Prostate gland (tissue), 2 donors: Measurements from ENCODE around the gene RPA4. TPM values are rescaled to one million over a fixed set of nuclear protein-coding genes. Genes with fewer than 3 reads are reported as not detected.
"Not testable (repeated sequence)": the region's sequence is repeated elsewhere in the genome, so short reads cannot be mapped to it uniquely, and the experiment has no call there.

Experiments used
- DNase-seq: peaks from one replicate; pipeline ENCODE4 v3.0.0-alpha.2; 2019; ENCODE audit warnings: low spot score
- H3K27ac ChIP-seq, 2 donors: fragments of 200-600 bp; sonication (generic); 2 replicates each; pipeline ENCODE4 v1.5.1; 2017 to 2019
- H3K27me3 ChIP-seq: fragments of 200-600 bp; sonication (generic); replicated peaks from 2 replicates; pipeline ENCODE4 v1.5.1; 2019; ENCODE audit not compliant: insufficient read depth
- H3K36me3 ChIP-seq, 2 donors: fragments of 200-600 bp; sonication (generic); 1 replicate in 1 of 2; 2 replicates in 1 of 2; pipeline versions ENCODE4 v1.5.1 to v1.8.1; 2017 to 2019
- H3K4me1 ChIP-seq: fragments of 200-600 bp; sonication (generic); replicated peaks from 2 replicates; pipeline ENCODE4 v1.5.1; 2019
- H3K4me3 ChIP-seq, 2 donors: fragments of 200-600 bp; sonication (generic); 2 replicates each; pipeline ENCODE4 v1.5.1; 2017 to 2019
- H3K9me3 ChIP-seq: fragments of 200-600 bp; sonication (generic); 2 replicates; pipeline ENCODE4 v1.5.1; 2017
- CTCF ChIP-seq, 4 experiments: fragments of 200-600 bp in 2 of 4; fragments of 450-650 bp in 2 of 4; sonication (generic) in 2 of 4; IDR thresholded peaks; 1 replicate in 3 of 4; 2 replicates in 1 of 4; pipeline ENCODE4 v1.5.1; 2016 to 2019; ENCODE audit warnings: antibody characterized with exemption in 4 of 4, mild to moderate bottlenecking in 2 of 4, moderate library complexity in 2 of 4
- POLR2A ChIP-seq: fragments of 450-650 bp; IDR thresholded peaks from one replicate; pipeline ENCODE4 v1.6.1; 2016; ENCODE audit warnings: antibody characterized with exemption, mild to moderate bottlenecking
- POLR2AphosphoS5 ChIP-seq: sonication (generic); formaldehyde crosslinking; IDR thresholded peaks from one replicate; pipeline ENCODE4 v1.6.1; 2017; ENCODE audit warnings: antibody characterized with exemption
- WGBS: methylation state at CpG from one replicate; pipeline ENCODE4 v1.1.5; 2018; 5-methylcytosine and 5-hydroxymethylcytosine counted together
- intact Hi-C: fragments of 100-400 bp; cut with DNase I; formaldehyde crosslinking; loops from one replicate; pipeline ENCODE4 v1.14.2; 2022
- total RNA-seq, 2 donors: library from RNA; depleted of rRNA; stranded (reverse); fragments of >200 nt; gene quantifications; one replicate each; pipeline ENCODE4 v1.1.0, GENCODE V29; 2016

RPA4 gene
- total RNA-seq, 2 donors from 2014 or later, result 0.82 to 1.8 TPM

- no peaks in the 10 kb centered on the region for H3K36me3 ChIP-seq
- WGBS, result 69% methylated on average over 1 of the region's 1 CpG
- no peaks in the 10 kb centered on the region for H3K9me3 ChIP-seq
- TF ChIP-seq POLR2A (no peak), CTCF (IDR thresholded peaks at IDR 0.05) (no peak), POLR2AphosphoS5 (no peak)
- no peak overlapping the region for H3K4me3 ChIP-seq
- no peaks in the 10 kb centered on the region for H3K27me3 ChIP-seq
- intact Hi-C loops, result no loop called here
- H3K4me1 ChIP-seq, result no peaks in the 10 kb centered on the region
- no peak overlapping the region for H3K27ac ChIP-seq
- DNase-seq, result no peak
These were observed 42.4 kb upstream of the RPA4 start for GRCh38 chrX:96841325-96841724.

DNA sequence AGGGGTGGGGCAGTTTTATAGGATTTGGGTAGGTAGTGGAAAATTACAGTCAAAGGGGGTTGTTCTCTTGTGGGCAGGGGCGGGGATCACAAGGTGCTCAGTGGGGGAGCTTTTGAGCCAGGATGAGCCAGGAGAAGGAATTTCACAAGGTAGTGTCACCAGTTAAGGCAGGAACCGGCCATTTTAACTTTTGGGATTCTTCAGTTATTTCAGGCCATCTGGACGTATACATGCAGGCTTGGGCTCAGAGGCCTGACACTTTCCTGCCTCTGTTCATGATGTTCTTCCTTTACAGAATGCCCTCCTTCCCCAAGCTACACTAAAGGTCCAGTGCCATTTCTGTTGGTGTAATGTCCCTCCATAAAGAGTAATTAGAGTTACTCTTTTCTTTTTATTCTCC lies 41.8 kb upstream of the RPA4 start:
- H3K27me3 ChIP-seq, H3K9me3 ChIP-seq, H3K4me3 ChIP-seq, H3K27ac ChIP-seq, DNase-seq, H3K4me1 ChIP-seq, intact Hi-C loops, H3K36me3 ChIP-seq: not testable (repeated sequence)
- 90% methylated on average over 3 of the region's 3 CpGs for WGBS

DNA sequence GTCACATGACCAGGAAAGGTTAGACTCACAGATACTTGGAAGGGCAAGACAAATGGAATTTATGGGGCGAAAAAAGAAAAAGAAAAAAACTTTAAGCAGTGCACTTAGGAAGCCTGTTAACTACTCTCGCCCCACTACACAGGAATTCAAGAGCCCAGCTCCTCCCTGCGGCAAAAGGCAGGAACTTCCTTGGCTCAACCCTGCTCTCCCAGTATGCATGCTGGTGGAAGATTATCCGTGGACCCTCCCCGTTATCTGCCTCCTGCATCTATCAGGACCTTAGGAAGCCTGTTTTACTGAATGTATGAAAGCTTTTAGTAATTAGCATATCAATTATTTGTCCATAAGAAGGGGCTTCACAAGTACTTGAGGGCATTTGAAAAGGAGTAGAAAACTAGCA lies 40.1 kb upstream of the RPA4 start:
- H3K27ac ChIP-seq, result no peak overlapping the region
- H3K4me3 ChIP-seq, result no peak overlapping the region
- no peaks in the 10 kb centered on the region for H3K27me3 ChIP-seq
- H3K36me3 ChIP-seq, result no peaks in the 10 kb centered on the region
- TF ChIP-seq POLR2A, result no peak
- TF ChIP-seq POLR2AphosphoS5, result no peak
- TF ChIP-seq CTCF (IDR thresholded peaks at IDR 0.05), result no peak
- 79% methylated on average over 5 of the region's 5 CpGs for WGBS
- H3K4me1 ChIP-seq, result no peaks in the 10 kb centered on the region
- no peak for DNase-seq
- intact Hi-C loops, result no loop called here
- H3K9me3 ChIP-seq, result no peaks in the 10 kb centered on the region

- no peaks in the 10 kb centered on the region for H3K4me1 ChIP-seq
- intact Hi-C loops, result no loop called here
- no peaks in the 10 kb centered on the region for H3K36me3 ChIP-seq
- no peaks in the 10 kb centered on the region for H3K9me3 ChIP-seq
- TF ChIP-seq POLR2AphosphoS5, result no peak
- no peak for TF ChIP-seq CTCF (IDR thresholded peaks at IDR 0.05)
- TF ChIP-seq POLR2A, result no peak
- 96% methylated on average over 1 of the region's 1 CpG for WGBS
- no peak overlapping the region for H3K4me3 ChIP-seq
- no peaks in the 10 kb centered on the region for H3K27me3 ChIP-seq
- DNase-seq, result no peak
- H3K27ac ChIP-seq, result no peak overlapping the region
These were observed 36.9 kb upstream of the RPA4 start for GRCh38 chrX:96846841-96847240.

DNA sequence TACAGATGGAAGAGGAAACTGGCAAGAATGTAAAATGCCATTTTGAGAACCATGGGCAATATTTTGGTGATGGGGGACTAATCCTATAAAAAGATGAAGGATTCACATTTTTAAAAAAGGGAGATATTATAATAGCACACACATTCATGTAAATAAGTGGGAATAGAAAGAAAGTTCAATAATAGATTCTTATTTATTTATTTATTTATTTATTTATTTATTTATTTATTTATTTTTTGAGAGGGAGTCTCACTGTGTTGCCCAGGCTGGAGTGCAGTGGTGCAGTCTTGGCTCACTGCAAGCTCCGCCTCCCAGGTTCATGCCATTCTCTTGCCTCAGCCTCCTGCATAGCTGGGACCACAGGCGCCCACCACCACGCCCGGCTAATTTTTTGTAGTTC lies 24.3 kb upstream of the RPA4 start:
- H3K27ac ChIP-seq, DNase-seq, H3K4me1 ChIP-seq, H3K36me3 ChIP-seq, H3K4me3 ChIP-seq, H3K9me3 ChIP-seq, intact Hi-C loops, H3K27me3 ChIP-seq: not testable (repeated sequence)
- 87% methylated on average over 3 of the region's 4 CpGs for WGBS

- intact Hi-C loops, result no loop called here
- no peak overlapping the region for H3K27ac ChIP-seq
- H3K27me3 ChIP-seq, result no peaks in the 10 kb centered on the region
- no peaks in the 10 kb centered on the region for H3K9me3 ChIP-seq
- no peaks in the 10 kb centered on the region for H3K4me1 ChIP-seq
- no peak for TF ChIP-seq POLR2AphosphoS5
- TF ChIP-seq CTCF (IDR thresholded peaks at IDR 0.05), result no peak
- no peak for TF ChIP-seq POLR2A
- no peak for DNase-seq
- H3K4me3 ChIP-seq, result no peak overlapping the region
- H3K36me3 ChIP-seq, result no peaks in the 10 kb centered on the region
- 83% methylated on average over 3 of the region's 3 CpGs for WGBS
These were observed 22.5 kb upstream of the RPA4 start for GRCh38 chrX:96861218-96861617.
